ENCODE measurements around the gene ENDOV.

Gene ENDOV

DNA sequence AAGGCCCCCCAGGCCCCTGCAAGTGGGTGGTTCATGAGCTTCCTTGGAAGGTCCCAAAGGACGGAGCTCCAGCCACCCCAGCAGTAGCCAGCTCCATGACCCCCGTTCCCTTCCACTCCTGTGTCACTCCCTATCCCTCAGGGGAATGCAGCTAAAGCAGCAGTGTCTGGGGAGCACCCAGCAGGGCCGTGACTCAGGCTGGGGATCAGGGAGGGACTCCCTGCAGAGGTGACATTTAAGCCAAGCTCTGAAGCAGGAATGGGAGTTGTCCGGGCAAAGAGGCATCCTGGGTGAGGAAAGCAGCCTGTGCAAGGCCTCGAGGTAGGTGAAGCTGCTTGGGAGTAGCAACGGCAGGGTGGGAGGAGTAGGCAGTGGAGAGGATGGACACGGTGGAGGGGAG, 72.5 kb downstream of the ENDOV start:
- peak; percentile 58 for DNase-seq
- no peaks in the 10 kb centered on the region for H3K36me3 ChIP-seq
- no peaks in the 10 kb centered on the region for H3K27me3 ChIP-seq (ENCODE audit: insufficient read depth, low read depth, severe bottlenecking)
- no peak overlapping the region for H3K4me3 ChIP-seq (ENCODE audit: low read depth, low read length)
- H3K9me3 ChIP-seq (ENCODE audit: severe bottlenecking): no peaks in the 10 kb centered on the region
- TF ChIP-seq, protein P1, sequence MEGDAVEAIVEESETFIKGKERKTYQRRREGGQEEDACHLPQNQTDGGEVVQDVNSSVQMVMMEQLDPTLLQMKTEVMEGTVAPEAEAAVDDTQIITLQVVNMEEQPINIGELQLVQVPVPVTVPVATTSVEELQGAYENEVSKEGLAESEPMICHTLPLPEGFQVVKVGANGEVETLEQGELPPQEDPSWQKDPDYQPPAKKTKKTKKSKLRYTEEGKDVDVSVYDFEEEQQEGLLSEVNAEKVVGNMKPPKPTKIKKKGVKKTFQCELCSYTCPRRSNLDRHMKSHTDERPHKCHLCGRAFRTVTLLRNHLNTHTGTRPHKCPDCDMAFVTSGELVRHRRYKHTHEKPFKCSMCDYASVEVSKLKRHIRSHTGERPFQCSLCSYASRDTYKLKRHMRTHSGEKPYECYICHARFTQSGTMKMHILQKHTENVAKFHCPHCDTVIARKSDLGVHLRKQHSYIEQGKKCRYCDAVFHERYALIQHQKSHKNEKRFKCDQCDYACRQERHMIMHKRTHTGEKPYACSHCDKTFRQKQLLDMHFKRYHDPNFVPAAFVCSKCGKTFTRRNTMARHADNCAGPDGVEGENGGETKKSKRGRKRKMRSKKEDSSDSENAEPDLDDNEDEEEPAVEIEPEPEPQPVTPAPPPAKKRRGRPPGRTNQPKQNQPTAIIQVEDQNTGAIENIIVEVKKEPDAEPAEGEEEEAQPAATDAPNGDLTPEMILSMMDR (IDR thresholded peaks at IDR 0.05; ENCODE audit: low read depth, low read length): no peak
- peak overlapping the region; percentile 73 for H3K27ac ChIP-seq
